ENCODE measurements around the gene PRDM8. TPM values are rescaled to one million over a fixed set of nuclear protein-coding genes. Genes with fewer than 3 reads are reported as not detected.
"Not testable (repeated sequence)": the region's sequence is repeated elsewhere in the genome, so short reads cannot be mapped to it uniquely, and the experiment has no call there.

PRDM8 gene
- total RNA-seq, 1 donor: 15.6 TPM

DNA sequence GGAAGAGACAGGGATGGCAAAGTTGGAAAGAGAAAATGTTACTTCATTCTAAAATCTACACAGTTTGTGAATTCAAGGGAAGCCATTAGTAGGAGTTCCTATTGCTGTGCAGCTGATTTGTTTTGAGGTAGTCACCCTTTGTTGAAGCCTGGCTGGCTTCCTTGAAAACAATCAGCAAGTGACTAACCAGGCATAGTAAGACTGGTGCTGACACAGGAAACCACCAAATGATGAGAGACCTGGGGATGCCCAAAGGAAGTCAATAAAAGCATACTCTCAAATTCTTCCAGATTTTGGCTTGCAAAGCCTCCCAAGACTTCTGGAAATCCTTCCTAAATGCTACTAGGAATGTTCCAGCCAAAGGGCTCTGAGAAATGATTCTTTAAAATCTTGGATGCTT is 23.9 kb upstream of the PRDM8 start:
- DNase-seq (ENCODE audit: low read depth): peak; percentile 91
- TF ChIP-seq CTCF (IDR thresholded peaks at IDR 0.05; ENCODE audit: insufficient read depth, low read length): no peak

GRCh38 chr4:80173841-80174240 is 23.5 kb upstream of the PRDM8 start:
- TF ChIP-seq CTCF (IDR thresholded peaks at IDR 0.05; ENCODE audit: insufficient read depth, low read length): no peak
- H3K4me3 ChIP-seq (ENCODE audit: low read depth, low read length): no peak overlapping the region
- DNase-seq (ENCODE audit: low read depth): peak; percentile 76

More for the DNA sequence above, 23.9 kb upstream of the PRDM8 start:
- no peak overlapping the region for H3K4me3 ChIP-seq (ENCODE audit: low read depth, low read length)

- H3K4me3 ChIP-seq (ENCODE audit: low read depth, low read length); DNase-seq (ENCODE audit: low read depth): not testable (repeated sequence)
These were observed 19.5 kb upstream of the PRDM8 start for GRCh38 chr4:80177793-80178192.

GRCh38 chr4:80178964-80179363 is 18.3 kb upstream of the PRDM8 start:
- no peak overlapping the region for H3K4me3 ChIP-seq (ENCODE audit: low read depth, low read length)
- TF ChIP-seq CTCF (IDR thresholded peaks at IDR 0.05; ENCODE audit: insufficient read depth, low read length): no peak
- no peak for DNase-seq (ENCODE audit: low read depth)

DNA sequence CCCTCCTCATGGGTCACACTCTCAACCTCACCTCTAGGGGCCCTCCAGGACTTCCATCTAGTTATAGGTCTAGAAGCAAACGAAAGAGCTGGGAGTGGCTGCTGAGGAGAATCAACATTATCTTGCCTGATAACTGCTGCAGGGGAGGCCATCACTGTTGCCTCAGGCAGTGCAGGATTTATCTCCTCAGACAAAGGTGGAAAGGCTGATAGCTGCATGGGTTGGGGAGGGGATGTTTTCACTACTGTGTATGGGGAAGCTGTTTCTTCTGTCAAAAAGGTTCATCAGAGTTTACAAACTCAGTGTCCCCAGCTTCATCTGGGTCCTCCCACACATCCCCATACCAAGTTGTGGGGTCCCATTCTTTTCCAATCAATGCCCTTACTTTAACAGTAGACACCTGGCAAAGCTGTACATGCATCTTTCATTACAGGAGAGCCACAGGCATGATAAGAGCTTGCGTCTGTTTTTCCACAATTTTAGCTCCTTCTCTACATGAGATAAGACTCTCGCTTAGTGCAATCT is 17.6 kb upstream of the PRDM8 start:
- TF ChIP-seq CTCF (IDR thresholded peaks at IDR 0.05; ENCODE audit: insufficient read depth, low read length): no peak
- no peak overlapping the region for H3K4me3 ChIP-seq (ENCODE audit: low read depth, low read length)
- DNase-seq (ENCODE audit: low read depth): no peak

- no peak for TF ChIP-seq CTCF (IDR thresholded peaks at IDR 0.05; ENCODE audit: insufficient read depth, low read length)
- peak; percentile 57 for DNase-seq (ENCODE audit: low read depth)
These were observed 16.6 kb upstream of the PRDM8 start for GRCh38 chr4:80180743-80181142.

DNA sequence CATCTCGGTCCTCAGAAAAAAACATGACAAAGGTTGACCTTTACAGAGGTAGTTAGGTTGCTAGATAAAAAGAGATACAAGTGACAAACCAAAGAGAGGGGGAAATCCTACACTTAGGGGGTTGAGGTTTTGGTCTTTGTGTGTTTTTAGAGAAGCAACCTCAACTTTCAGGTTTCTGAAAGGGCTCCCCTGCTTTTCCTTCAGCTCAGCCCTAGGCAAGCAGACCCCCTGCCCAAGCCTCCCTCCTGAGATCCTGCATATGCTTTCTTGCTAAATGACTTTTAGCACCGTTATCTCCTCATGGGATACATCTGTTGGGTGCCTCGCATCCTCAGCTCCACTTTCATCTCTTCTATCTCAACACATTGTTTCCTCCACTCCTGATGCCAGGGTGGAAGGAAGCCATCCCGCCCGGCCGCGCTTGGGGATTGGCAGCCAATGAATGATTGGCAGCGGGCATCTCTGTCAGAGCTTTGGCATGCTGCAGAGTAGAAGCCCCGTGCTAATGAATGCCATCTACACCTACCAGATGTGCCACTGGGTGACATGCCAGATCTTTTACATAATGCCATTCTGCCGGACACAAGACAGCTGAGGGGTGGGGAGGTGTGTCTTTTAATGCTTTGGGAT is 15.0 kb upstream of the PRDM8 start:
- no peak for TF ChIP-seq CTCF (IDR thresholded peaks at IDR 0.05; ENCODE audit: insufficient read depth, low read length)
- no peak overlapping the region for H3K4me3 ChIP-seq (ENCODE audit: low read depth, low read length)
- DNase-seq (ENCODE audit: low read depth): no peak

More at GRCh38 chr4:80180743-80181142, 16.6 kb upstream of the PRDM8 start:
- no peak overlapping the region for H3K4me3 ChIP-seq (ENCODE audit: low read depth, low read length)

Data from fibroblast of the aortic adventitia (primary cell).